Measurements from ENCODE around the gene SLC30A4.
"Not testable (repeated sequence)": the region's sequence is repeated elsewhere in the genome, so short reads cannot be mapped to it uniquely, and the experiment has no call there.

SLC30A4 gene

DNA sequence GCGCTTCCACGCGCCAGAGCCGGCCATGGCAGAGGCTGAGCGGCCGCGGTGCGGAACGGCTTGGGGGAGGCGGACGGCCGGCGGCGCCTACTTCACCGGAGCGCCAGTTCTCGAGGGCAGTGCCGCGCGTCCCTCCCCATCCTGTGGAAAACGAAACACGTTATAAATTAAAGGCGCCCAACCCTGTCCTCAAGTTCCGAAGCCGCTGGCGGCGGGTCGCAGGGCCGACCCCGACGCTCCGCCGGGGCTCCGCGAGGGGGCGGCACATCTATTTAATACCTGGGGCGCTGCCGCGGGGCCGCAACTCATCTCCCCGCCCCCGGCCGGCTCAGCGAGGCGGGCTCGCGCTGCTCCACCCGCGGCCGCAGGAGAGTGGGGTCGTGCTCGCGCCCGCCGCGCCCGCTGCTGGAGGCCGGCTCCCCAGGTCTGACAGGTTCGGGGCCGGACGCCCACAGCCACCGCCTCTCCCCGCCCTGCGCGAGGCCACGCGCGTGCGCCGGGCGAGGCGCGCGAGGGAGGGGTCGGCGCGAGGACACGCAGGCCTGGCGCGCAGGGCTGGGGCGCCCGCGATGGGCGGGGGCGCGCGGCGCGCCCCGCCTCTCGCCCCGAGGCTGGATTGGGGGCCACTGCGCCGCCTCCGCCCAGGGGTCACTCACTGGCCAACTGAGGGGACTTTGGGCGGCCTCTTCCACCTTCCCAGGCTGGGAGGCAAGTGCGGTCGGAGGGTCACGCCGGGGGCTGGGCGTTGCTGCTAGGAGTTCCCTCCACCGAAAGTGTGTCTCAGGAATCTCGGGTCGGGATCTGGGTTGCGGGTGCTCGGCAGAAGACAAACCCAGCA is at the start of gene SLC30A4:
Gene SLC30A4, minus strand, starts transcription at position 428 of the 838 bp plus-strand sequence. Its CDS starts 401 bp downstream, at position 27.
- peak; percentile 79 for DNase-seq (ENCODE audit: low spot score)

DNA sequence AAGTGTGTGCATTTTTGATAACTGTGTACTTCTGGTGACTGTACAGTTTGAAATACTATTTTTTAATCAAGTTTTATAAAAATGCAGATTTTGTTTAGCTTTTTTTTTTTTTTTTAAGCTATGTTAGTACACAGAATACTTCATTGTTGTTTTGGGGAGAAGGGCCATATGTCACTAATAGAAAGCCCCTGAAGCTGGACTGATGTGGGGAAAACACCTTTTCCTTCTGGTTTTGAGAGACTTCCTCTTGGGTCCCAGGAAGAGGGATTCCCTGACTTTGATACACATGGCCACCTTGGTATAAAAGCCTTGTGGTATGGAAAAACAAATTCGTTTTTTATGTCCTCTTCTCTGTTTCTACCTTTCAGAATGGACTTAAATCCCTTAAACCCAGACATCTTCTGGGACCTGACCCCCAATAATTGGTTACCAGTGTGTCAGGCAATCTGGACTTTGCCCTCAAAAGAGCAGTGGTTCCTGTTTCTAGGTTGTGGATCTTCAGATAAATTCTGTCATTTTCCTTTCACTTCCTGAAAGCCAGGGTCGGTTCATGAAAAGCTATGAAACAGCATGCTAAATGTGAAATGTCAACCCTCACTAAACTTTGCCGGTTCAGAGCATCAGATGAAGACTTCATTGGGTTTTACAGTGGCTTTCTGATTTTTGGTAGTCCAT is 33.5 kb upstream of the SLC30A4 start:
- no peak for DNase-seq (ENCODE audit: low spot score)

DNA sequence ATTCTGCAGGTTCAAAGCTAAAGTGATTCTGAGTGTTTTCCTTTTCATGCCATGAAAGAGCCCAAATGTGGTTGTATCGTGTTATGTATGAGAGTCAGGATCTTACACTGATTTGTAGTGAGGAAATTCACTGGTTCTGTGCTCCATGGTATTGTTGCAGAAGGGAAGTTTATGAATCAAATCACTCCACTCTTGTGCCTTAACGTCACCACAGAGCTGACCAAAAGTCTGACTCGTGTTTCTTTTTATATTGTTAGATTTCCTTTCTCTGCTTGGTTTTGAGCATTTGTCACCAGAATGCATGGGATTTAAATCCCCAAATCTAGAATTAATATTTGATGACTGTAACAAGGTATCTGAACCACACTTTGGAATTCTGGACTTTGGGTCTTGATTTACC is 29.1 kb upstream of the SLC30A4 start:
- DNase-seq (ENCODE audit: low spot score) = no peak

- no peak for DNase-seq (ENCODE audit: low spot score)
Observed at GRCh38 chr15:45550436-45550835, 27.9 kb upstream of the SLC30A4 start.

GRCh38 chr15:45549541-45550220 is 27.1 kb upstream of the SLC30A4 start:
- no peak for DNase-seq (ENCODE audit: low spot score)

DNA sequence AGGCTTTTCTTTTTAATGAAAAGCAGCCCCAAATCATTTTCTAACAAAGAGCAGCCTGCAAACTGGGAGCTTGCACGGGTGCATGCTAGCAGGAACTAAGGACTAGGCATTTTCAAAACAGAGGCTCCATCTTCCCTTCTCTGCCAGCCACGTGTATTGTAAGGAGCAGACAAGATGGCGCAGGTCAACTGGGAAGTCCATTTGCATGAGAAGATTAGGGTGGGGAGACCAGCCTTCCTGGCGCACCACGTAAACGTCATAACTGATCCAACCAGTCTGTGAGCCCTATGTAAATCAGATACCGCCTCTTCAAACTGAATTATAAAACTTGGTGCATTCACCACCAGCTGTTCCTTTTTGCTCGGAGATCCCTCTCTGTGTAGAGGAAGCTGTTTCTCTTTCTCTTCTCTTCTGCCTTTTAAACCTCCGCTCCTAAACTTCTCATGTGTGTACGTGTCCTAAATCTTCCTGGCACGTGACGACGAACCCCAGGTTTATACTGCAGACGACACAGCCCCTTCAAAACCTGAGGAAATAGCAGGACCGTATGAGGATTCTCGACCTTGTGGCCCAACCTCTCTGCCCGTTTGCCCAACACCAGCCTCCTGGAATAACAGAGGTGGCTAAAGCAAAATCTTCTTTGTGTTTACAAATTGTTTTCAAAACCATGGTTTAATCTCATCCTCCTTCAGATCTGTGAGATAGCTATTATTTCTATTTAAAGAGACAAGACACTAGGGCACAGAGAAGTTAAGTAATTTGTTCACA is 26.4 kb upstream of the SLC30A4 start:
- DNase-seq (ENCODE audit: low spot score) = no peak

- no peak for DNase-seq (ENCODE audit: low spot score)
Observed at GRCh38 chr15:45546789-45547188, 24.2 kb upstream of the SLC30A4 start.

DNA sequence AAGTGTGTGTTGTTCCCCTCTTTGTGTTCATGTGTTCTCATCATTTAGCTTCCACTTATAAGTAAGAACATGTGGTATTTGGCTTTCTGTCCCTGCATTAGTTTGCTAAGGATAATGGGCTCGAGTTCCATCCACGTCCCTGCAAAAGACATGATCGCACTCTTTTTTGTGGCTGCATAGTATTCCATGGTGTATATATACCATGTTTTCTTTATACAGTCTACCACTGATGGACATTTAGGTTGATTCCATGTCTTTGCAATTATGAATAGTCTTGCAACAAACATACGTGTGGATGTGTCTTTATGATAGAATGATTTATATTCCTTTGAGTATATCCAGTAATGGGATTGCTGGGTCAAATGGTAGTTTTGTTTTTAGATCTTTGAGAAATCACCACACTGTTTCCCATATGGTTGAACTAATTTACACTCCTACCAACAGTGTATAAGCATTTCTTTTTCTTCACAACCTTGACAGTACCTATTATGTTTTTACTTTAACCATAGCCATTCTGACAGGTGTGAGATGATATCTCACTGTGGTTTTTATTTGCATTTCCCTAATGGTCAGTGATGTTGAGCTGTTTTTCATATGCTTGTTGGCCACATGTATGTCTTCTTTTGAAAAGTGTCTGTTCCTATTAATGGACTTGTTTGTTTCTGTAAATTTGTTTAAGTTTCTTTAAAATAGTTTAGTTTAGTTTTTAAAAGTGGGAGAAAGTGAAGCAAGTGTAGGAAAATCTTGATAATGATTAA is 21.9 kb upstream of the SLC30A4 start:
- DNase-seq (ENCODE audit: low spot score) = no peak

DNA sequence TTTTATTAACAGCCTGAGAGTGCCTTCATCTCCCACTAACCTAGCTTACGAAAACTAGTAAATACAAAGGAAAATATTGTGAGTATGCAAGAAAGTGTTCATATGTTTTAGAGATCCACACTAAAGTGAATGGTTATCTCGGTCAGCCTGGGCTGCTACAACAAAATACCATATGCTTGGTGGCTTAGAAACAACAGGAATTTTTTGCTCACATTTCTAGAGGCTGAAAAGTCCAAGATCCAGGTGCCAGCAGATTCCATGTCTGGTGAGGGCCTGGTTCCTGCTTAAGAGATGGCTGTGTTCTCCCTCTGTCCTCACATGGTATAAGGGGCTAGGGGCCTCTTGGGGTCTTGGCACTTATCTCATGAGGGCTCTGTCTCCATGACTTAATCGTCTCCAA is 20.5 kb upstream of the SLC30A4 start:
- no peak for DNase-seq (ENCODE audit: low spot score)

- no peak for DNase-seq (ENCODE audit: low spot score)
Observed at GRCh38 chr15:45540531-45540930, 18.0 kb upstream of the SLC30A4 start.

- no peak for DNase-seq (ENCODE audit: low spot score)
Observed at GRCh38 chr15:45539680-45540079, 17.1 kb upstream of the SLC30A4 start.

DNA sequence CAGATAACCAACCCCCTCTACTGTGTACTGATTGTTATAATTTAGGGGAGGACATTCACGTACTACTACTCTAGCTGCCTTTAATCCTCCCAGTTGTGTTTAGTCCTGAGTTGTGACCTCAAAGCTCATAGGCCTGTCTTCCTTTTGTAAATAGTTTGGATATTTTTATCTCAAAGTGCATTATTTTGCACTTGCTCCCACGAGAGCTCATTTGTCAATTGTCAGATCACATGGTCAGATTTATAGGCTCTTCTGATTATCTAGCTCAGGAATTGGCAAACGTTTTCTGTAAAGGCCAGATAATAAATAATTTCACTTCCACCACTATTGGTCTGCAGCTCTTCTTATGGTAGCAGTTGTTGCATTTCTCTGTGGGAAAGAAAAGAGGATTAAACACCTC is 14.4 kb upstream of the SLC30A4 start:
- no peak for DNase-seq (ENCODE audit: low spot score)

DNA sequence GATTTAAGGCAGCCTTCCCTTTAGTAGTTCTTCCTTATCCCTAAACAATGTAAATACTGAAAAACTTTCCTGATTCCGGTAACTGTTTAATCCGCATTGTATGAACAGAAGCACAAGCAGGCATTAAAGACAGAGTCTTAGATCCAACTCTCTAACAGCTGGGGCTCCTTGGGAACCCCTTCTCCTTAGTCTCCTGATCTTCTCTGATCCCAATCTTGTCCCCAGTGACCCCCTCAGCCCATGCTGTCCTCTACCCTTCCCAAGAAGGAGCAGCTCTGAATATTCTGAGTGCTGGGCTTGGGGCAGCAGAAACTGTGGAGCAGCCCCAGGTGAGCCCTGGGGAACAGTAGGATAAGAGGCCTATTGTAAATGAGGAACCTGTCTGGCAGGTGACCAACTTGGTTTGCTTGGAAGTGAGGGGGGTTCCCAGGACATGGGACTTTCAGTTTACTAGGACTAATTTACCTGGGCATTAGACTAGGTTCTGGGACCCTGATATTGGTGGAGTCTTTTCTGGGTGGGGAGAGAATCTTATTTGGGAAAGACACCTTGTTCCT is 13.0 kb upstream of the SLC30A4 start:
- DNase-seq (ENCODE audit: low spot score) = no peak

DNA sequence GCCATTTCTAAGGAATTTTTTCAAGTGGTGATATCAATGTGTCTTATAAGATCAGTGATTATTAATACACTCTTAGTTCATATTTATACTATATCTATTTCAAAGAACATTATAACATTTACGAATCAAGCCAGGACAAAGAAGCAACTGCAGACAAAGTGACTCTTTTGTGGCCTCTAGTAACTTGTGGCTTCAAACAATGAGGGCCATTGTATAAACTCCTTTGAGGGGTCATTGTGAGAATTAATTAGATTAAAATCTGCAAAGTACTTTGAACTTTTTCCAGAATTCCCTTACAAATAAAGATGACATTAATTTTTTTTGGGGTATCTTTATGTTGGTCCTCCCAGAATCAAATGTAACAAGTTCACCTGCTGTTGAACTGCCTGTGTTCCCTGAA is 12.3 kb upstream of the SLC30A4 start:
- peak; percentile 86 for DNase-seq (ENCODE audit: low spot score)

DNA sequence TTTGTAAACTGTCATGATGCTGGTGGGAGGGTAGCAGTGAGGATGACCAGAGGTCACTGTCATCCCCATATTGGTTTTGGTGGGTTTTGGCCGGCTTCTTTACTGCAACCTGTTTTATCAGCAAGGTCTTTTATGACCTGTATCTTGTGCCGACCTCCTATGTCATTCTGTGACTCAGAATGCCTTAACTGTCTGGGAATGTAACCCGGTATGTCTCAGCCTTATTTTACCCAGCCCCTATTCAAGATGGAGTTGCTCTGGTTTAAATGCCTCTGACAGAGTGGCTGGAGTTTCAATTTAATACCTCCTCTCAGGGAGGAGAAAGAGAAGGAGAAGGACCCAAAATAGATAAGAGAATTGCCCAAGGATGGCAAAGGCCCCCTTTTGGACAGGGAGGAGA is 10.3 kb upstream of the SLC30A4 start:
- DNase-seq (ENCODE audit: low spot score) = not testable (repeated sequence)

- no peak for DNase-seq (ENCODE audit: low spot score)
Observed at GRCh38 chr15:45529613-45530012, 7.1 kb upstream of the SLC30A4 start.

DNA sequence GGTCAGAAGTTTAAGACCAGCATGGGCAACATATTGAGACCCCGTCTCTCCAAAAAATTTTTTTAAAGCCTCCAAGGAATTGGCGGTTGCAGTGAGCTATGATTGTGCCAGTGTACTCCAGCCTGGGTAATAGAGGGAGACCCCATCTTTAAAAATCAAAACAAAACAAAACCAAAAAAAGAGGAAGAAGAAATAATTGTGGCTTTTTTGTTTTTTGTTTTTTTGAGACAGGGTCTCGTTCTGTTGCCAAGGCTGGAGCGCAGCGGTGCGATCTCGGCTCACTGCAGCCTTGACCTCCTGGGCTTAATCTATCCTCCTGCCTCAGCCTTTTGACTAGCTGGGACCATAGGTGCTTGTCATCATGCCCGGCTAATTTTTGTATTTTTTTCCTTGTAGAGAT is 4.5 kb upstream of the SLC30A4 start:
- DNase-seq (ENCODE audit: low spot score) = no peak

DNA sequence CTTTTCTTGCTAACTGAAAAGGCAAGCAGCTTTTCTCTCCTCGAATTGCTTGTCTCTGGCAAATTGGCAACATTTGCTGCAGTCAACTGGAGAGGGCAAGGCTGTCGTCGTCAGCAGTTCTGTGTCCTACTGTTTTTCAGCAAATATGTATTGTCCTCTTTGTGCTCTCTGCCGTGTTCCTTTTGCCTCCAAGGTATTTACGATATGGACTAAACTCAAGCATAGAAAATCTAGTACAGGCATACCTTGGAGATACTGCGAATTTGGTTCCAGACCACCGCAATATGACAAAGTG is 558 bp upstream of the SLC30A4 start:
- peak; percentile 60 for DNase-seq (ENCODE audit: low spot score)

- DNase-seq (ENCODE audit: low spot score) = peak; percentile 24
Observed at GRCh38 chr15:45521596-45522327, 793 bp downstream of the SLC30A4 start.

- no peak for DNase-seq (ENCODE audit: low spot score)
Observed at GRCh38 chr15:45510758-45511280, 11.7 kb downstream of the SLC30A4 start.
